ENCODE measurements around the gene ATP6V1G3. TPM values are rescaled to one million over a fixed set of nuclear protein-coding genes. Genes with fewer than 3 reads are reported as not detected.
A peak's percentile ranks its signal among the peaks of the same experiment; 100 is the strongest.

Gene ATP6V1G3
- total and polyA plus RNA-seq, 2 of the 4 experiments (the other 2 are of a cell fraction) = not detected

- H2AFZ ChIP-seq (replicated peaks; ENCODE audit: low read length, poor library complexity) = no peak overlapping the region
- in situ Hi-C loops (cut with MboI; ENCODE audit: low sequenced_read_pairs) = no loop called here
- peak overlapping the region; percentile 75 for H3K27ac ChIP-seq (ENCODE audit: insufficient read depth, low read length)
- no peak overlapping the region for H3K9ac ChIP-seq (ENCODE audit: low read depth, low read length)
- intact Hi-C loops (cut with micrococcal nuclease) = loop anchor here (2.0 kb wide), 1 partner anchor 172 kb away; no protein-coding TSS in a partner anchor
- H3K27me3 ChIP-seq (ENCODE audit: control insufficient read depth, insufficient read depth, low read length) = no peaks in the 10 kb centered on the region
- ATAC-seq (ENCODE audit: low read depth) (peak; percentile 25), DNase-seq (peak; percentile 81)
- no peaks in the 10 kb centered on the region for H3K9me3 ChIP-seq (ENCODE audit: control insufficient read depth, insufficient read depth, low read length)
- dilution Hi-C loops (cut with HindIII; ENCODE audit: low sequenced_read_pairs, unreplicated experiment) = no loop called here
- WGBS, 2 experiments (ENCODE audit: extremely low coverage in 2 of 2, insufficient read length in 1 of 2) = no CpG with 5 or more reads among the region's 6 CpGs
- H3K36me3 ChIP-seq (ENCODE audit: control insufficient read depth, insufficient read depth, low read length) = no peaks in the 10 kb centered on the region
- peak overlapping the region; percentile 89 for H3K14ac ChIP-seq (replicated peaks; ENCODE audit: low read depth, low read length)
- peak overlapping the region; percentile 7 for H2AK9ac ChIP-seq (replicated peaks; ENCODE audit: low read depth, low read length, poor library complexity)
- H4K20me1 ChIP-seq (ENCODE audit: insufficient read depth, low read length) = no peaks in the 10 kb centered on the region
- H3K79me1 ChIP-seq (ENCODE audit: low read depth in 1 of 2, low read length in 2 of 2) = no peaks in the 10 kb centered on the region; a peak in 2 of 4 replicates
- peak overlapping the region; percentile 87 for H4K91ac ChIP-seq (ENCODE audit: insufficient read depth, low read depth, low read length)
- H3K18ac ChIP-seq (ENCODE audit: low read depth, low read length) = peak overlapping the region; percentile 96
- H2BK20ac ChIP-seq (ENCODE audit: low read depth, low read length) = peak overlapping the region; percentile 96
- ChIA-PET POLR2A (ENCODE audit: unreplicated experiment) (interaction anchor here (0.6 to 0.7 kb wide), 2 partner anchors 721 to 923 kb away, joined by 3 read pairs; no protein-coding TSS in a partner anchor), CTCF (interaction anchor here (0.6 kb wide), 2 partner anchors 30 to 45 kb away, joined by 3 read pairs; no protein-coding TSS in a partner anchor)
- peak overlapping the region; percentile 50 to 84; a peak in 3 of 4 replicates for H4K8ac ChIP-seq (ENCODE audit: low read depth in 2 of 2, low read length in 2 of 2)
- H3K4me3 ChIP-seq (ENCODE audit: insufficient read depth, low read depth, low read length) = no peak overlapping the region
- H2BK15ac ChIP-seq (ENCODE audit: low read depth, low read length) = peak overlapping the region; percentile 97; the same call in 2 of the 3 replicates
- peaks cover 31% of the 10 kb centered on the region for H3K4me1 ChIP-seq (ENCODE audit: control insufficient read depth, insufficient read depth, low read length)
- peak overlapping the region; percentile 12; the same call in 1 of the 2 replicates for H3K56ac ChIP-seq (ENCODE audit: extremely low read depth, insufficient read depth, low read length)
- H3K9me1 ChIP-seq (ENCODE audit: insufficient read depth, low read length) = peaks cover 34% of the 10 kb centered on the region
- peak overlapping the region; percentile 75 for H4K5ac ChIP-seq (ENCODE audit: low read depth, low read length)
- H2BK120ac ChIP-seq (ENCODE audit: low read depth, low read length) = peak overlapping the region; percentile 95
- peak overlapping the region; percentile 72; the same call in 1 of the 2 replicates for H3K4me2 ChIP-seq (ENCODE audit: low read depth, low read length)
- H3K4ac ChIP-seq (ENCODE audit: low read depth, low read length) = peak overlapping the region; percentile 90
- H3K23ac ChIP-seq (ENCODE audit: low read depth, low read length) = peak overlapping the region; percentile 79
- BruUV-seq (replicated peaks) = no TSS peak
- peak overlapping the region; percentile 92 for H2AK5ac ChIP-seq (ENCODE audit: low read depth, low read length)
- TF ChIP-seq BHLHE40 (IDR thresholded peaks at IDR 0.05; ENCODE audit: low read depth, low read length) = peak; percentile 27; the same call in 1 of the 2 replicates
- 0 out of 2 replicates have a peak, but pooled peaks have one; percentile 4 for TF ChIP-seq NFE2L2 (IDR thresholded peaks at IDR 0.05; ENCODE audit: low read depth, low read length)
- TF ChIP-seq CTCF (conservative IDR thresholded peaks at IDR 0.05; ENCODE audit: low read depth, low read length) = no peak
- no peak for TF ChIP-seq CHD1 (IDR thresholded peaks at IDR 0.05; ENCODE audit: low read depth, low read length)
- TF ChIP-seq MAZ (IDR thresholded peaks at IDR 0.05; ENCODE audit: borderline replicate concordance, low read depth, low read length) = no peak
- peak; percentile 96 for TF ChIP-seq FOS (IDR thresholded peaks at IDR 0.05; ENCODE audit: low read depth, low read length)
- no peak for TF ChIP-seq POLR2A (IDR thresholded peaks at IDR 0.05; ENCODE audit: low read depth, low read length)
- TF ChIP-seq MAFK (IDR thresholded peaks at IDR 0.05; ENCODE audit: low read depth, low read length) = no peak
- H2BK5ac ChIP-seq (ENCODE audit: low read depth, low read length, poor library complexity, severe bottlenecking) = peak overlapping the region; percentile 82
These were observed 44.0 kb downstream of the ATP6V1G3 start for GRCh38 chr1:198496216-198497143.

All from IMR-90 (cell line).